Activated naive CD4-positive, alpha-beta T cell treated with anti-CD3 and anti-CD28 coated beads, Interleukin-2, amount 50 U/mL, for 24 hours (primary cell): ENCODE measurements around the gene ABI2.

ENCODE experiments used
- H3K27ac Mint-ChIP-seq: one replicate; pipeline ENCODE4 v1.8.0; 2021; ENCODE audit warnings: mild to moderate bottlenecking, mixed read lengths
- H3K27me3 Mint-ChIP-seq: one replicate; pipeline ENCODE4 v1.8.0; 2021; ENCODE audit warnings: mixed read lengths
- H3K36me3 Mint-ChIP-seq: one replicate; pipeline ENCODE4 v1.8.0; 2021; ENCODE audit warnings: mixed read lengths
- H3K4me1 Mint-ChIP-seq: one replicate; pipeline ENCODE4 v1.8.0; 2021; ENCODE audit warnings: mixed read lengths
- H3K4me3 Mint-ChIP-seq: one replicate; pipeline ENCODE4 v1.8.0; 2021; ENCODE audit warnings: mild to moderate bottlenecking, mixed read lengths
- H3K9me3 Mint-ChIP-seq: one replicate; pipeline ENCODE4 v1.8.0; 2021; ENCODE audit warnings: mixed read lengths

ABI2 gene

DNA sequence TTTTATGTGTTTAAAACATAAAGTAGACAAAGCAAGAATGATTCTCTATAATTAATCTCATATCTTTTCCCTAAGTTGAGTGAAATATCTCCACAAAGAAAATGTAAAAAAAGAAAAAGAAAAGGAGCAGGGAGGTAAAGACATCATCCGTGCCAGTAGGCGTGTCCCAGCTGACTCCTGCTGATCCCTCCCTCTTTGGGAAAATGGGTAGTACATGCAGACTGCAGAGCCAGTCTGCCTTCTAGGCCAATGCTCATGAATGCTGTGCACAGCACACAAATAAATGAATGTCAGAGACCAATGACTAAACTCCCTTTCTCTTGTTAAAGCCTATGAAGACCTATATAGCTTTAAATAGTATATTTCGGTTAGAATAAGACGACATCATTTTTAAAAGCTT lies 142.2 kb downstream of the ABI2 start:
- Mint-ChIP-seq H3K27ac (no peak overlapping the region), H3K27me3 (no peaks in the 10 kb centered on the region), H3K4me1 (no peaks in the 10 kb centered on the region), H3K36me3 (peaks cover 2% of the 10 kb centered on the region), H3K9me3 (no peaks in the 10 kb centered on the region), H3K4me3 (no peak overlapping the region)

DNA sequence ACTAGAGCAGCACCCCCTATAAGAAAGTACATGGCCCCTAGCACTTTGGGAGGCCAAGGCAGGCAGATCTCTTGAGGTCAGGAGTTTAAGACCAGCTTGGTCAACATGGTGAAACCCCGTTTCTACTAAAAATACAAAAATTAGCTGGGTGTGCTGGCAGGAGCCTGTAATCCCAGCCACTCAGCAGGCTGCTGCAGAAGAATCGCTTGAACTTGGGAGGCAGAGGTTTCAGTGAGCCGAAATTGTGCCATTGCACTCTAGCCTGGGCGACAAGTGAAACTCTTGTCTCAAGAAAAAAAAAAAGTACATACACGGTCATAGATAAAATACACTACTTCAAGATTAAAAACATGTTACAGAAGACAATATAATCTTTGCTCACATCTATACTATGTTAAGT lies 143.1 kb downstream of the ABI2 start:
- Mint-ChIP-seq H3K4me3 (no peak overlapping the region), H3K9me3 (no peaks in the 10 kb centered on the region), H3K36me3 (peaks cover 2% of the 10 kb centered on the region), H3K27ac (no peak overlapping the region), H3K27me3 (no peaks in the 10 kb centered on the region), H3K4me1 (no peaks in the 10 kb centered on the region)

DNA sequence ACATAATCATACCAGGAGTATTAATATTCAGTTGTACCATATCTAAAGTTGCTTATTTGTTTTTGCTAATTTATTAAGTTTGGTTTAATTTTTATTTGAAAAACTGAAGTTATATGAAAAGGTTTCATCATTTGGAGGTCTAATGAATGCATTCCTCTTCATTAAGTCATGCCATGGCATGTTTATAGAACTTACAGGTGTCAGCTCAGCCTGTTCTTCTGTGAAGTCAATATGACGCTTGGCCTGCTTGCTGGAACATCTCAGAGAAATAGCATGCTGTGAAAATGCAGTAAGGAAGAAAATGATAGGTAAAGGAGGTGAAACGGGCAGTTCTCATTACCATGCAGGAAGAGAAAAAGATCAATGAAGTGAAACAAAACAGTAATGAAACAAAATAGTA lies 148.7 kb downstream of the ABI2 start:
- H3K4me3 Mint-ChIP-seq, result no peak overlapping the region
- no peaks in the 10 kb centered on the region for H3K36me3 Mint-ChIP-seq
- no peaks in the 10 kb centered on the region for H3K4me1 Mint-ChIP-seq
- no peak overlapping the region for H3K27ac Mint-ChIP-seq
- no peaks in the 10 kb centered on the region for H3K27me3 Mint-ChIP-seq
- no peaks in the 10 kb centered on the region for H3K9me3 Mint-ChIP-seq

DNA sequence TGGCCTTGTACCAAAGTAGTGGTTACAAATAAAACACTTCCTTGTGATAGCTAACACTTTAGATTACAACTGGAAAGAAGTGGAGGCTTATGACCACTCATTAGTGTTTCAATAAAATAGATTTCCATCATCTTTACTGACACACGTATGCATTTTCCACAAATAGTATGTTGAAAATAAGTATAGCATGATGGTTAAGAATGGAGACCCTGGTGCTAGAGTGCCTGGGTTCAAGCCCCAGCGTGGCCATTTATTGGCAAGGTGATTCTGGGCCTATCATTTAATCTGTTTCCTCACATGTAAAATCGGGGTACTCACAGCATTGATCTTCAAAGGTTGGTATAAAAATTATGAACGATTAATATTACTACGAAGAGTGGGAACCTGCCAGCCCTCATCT lies 152.4 kb downstream of the ABI2 start:
- Mint-ChIP-seq H3K36me3 (no peaks in the 10 kb centered on the region), H3K27me3 (no peaks in the 10 kb centered on the region), H3K9me3 (no peaks in the 10 kb centered on the region), H3K4me1 (peaks cover 8% of the 10 kb centered on the region), H3K4me3 (no peak overlapping the region), H3K27ac (no peak overlapping the region)

DNA sequence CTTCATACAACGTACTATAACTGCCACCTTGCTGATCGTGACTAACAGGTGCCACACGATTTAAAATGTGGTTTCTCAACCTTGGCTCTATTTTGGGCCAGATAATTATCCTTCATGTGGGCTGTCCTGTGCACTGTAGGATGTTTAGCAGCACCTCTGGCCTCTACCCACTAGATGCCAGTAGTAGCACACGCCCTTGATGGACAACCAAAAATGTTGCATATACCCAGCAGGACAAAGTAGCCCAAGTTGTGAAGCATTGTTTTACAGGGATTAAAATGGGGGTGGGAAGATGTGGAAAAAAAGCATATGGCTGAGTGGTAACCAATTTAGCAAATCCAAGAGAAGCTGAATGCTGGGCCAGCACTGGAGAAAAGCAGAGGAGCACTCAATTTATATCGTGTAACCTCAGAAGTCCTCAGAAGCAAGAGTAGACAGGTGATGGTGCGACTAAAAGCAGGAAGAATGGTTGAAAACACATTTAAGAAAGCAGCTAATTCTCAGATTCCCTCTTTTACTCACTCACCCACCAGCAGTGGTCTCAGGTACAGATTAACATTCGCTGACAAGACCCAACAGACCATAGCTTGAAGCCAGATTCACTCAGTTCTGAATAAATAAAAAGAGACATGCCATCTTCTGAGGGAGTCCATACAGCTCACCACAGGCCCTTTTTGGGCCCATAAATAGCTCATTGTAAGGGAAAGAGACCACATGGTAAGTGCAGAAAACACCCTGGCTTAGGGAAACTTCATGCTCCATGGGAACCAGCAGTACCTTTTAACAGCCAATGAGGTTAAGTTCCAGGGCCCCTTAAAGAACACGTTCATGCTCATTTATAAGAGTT lies 156.3 kb downstream of the ABI2 start:
- no peaks in the 10 kb centered on the region for H3K36me3 Mint-ChIP-seq
- peaks cover 8% of the 10 kb centered on the region for H3K4me1 Mint-ChIP-seq
- H3K27ac Mint-ChIP-seq, result peak overlapping the region; percentile 67
- no peaks in the 10 kb centered on the region for H3K27me3 Mint-ChIP-seq
- H3K9me3 Mint-ChIP-seq, result no peaks in the 10 kb centered on the region
- H3K4me3 Mint-ChIP-seq, result no peak overlapping the region

DNA sequence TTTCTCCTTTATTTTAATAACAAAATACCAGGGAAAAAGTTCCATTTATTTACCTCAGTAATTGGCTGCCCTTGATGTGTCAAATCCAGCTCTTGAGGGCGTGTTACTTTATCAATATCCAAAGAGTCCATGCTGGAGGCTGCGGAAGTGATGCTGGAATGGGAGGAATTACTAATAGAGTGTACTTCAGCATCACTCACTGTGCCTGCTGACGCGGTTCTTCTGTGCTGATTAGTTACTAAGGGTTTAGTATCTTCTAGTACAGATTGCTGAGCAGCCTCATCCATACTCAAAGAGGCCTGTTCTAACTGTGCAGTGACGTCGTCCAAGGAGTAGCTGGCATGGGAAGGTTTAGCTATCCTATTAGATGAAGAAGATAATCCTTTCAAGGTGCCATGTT lies 161.3 kb downstream of the ABI2 start:
- Mint-ChIP-seq H3K4me3 (no peak overlapping the region), H3K4me1 (peaks cover 14% of the 10 kb centered on the region), H3K27ac (no peak overlapping the region), H3K27me3 (no peaks in the 10 kb centered on the region), H3K36me3 (no peaks in the 10 kb centered on the region), H3K9me3 (no peaks in the 10 kb centered on the region)

DNA sequence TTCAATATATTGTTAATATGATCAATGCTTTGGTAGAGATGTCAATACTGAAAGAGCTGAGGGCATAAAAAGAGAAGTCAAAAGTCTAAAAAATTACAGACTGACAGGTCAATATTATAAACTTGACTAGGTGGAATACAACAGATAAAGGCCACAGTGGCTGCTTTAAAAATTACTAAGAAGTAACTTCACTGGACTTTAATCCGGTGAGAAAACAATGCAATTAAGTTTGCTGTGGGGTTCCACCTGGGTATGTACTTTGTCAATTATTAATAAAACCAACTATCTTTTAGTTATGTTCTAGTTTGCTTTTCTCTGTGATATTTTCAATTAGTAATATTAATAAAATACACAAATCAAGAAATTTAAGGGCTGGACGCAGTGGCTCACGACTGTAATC lies 162.2 kb downstream of the ABI2 start:
- no peak overlapping the region for H3K27ac Mint-ChIP-seq
- no peak overlapping the region for H3K4me3 Mint-ChIP-seq
- no peaks in the 10 kb centered on the region for H3K36me3 Mint-ChIP-seq
- H3K27me3 Mint-ChIP-seq, result no peaks in the 10 kb centered on the region
- H3K9me3 Mint-ChIP-seq, result no peaks in the 10 kb centered on the region
- peaks cover 13% of the 10 kb centered on the region for H3K4me1 Mint-ChIP-seq

DNA sequence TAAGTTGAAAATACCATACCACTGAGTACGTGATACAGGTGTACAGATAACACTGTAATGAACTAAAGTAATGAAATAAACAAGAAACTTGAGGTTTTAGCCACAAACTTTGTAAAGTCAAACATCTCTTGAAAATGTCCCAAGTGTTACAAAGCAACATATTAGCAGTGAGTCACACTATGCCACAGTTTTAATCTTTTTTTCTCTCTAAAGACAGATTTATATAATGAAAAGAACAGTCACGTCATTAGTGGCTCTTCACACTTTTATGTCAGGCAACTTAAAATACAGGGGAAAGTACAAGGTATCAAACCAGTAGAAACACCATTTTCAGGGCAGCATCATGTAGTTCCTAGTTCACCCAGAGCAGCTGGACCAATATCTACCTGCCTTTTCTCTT lies 164.8 kb downstream of the ABI2 start:
- Mint-ChIP-seq H3K27me3 (no peaks in the 10 kb centered on the region), H3K27ac (no peak overlapping the region), H3K4me1 (peaks cover 16% of the 10 kb centered on the region), H3K9me3 (no peaks in the 10 kb centered on the region), H3K36me3 (no peaks in the 10 kb centered on the region), H3K4me3 (no peak overlapping the region)
